Panc1 (cell line): ENCODE measurements around the gene CPT1C. TPM values are rescaled to one million over a fixed set of nuclear protein-coding genes. Genes with fewer than 3 reads are reported as not detected.

Experiments used
- ATAC-seq: fragments of 200-7000 bp; cut with Tn5 transposase; 2 replicates; pipeline ENCODE4 v1.9.1; 2020; ENCODE audit warnings: mild to moderate bottlenecking, moderate library complexity
- BruUV-seq: library from RNA; stranded (reverse); fragments of 400-500 nt; replicated peaks from 2 replicates; lab custom pipeline; 2021; lab: Mats Ljungman, UMichigan
- CTCF ChIA-PET: fragments of 300-600 bp; sonication (Branson Sonifier 250); formaldehyde crosslinking; loops from one replicate; lab custom pipeline; 2022; ENCODE audit warnings: antibody characterized with exemption; lab: Charles Lee
- POLR2A ChIA-PET: fragments of 300-600 bp; sonication (Branson Sonifier 250); formaldehyde crosslinking; loops from one replicate; lab custom pipeline; 2022; ENCODE audit warnings: antibody characterized with exemption; lab: Charles Lee
- DNase-seq: peaks from one replicate; pipeline ENCODE4 v3.0.0-alpha.2; 2010; ENCODE audit warnings: low read depth, low spot score
- H3K27ac ChIP-seq: 2 replicates; pipeline ENCODE4 v1.5.1; 2011; ENCODE audit warnings: mild to moderate bottlenecking, low read length, inconsistent platforms
- H3K27me3 ChIP-seq: fragments of 200-500 bp; sonication (Bioruptor generic); 2 replicates; pipeline ENCODE4 v1.6.0; 2014; ENCODE audit warnings: low read length, inconsistent platforms; ENCODE audit not compliant: control insufficient read depth, insufficient read depth
- H3K36me3 ChIP-seq: fragments of 200-500 bp; sonication (Bioruptor generic); 2 replicates; pipeline ENCODE4 v1.5.1; 2014; ENCODE audit warnings: inconsistent platforms, mild to moderate bottlenecking, low read length, moderate library complexity; ENCODE audit not compliant: control insufficient read depth, insufficient read depth
- H3K4me1 ChIP-seq: 2 replicates; pipeline ENCODE4 v1.5.1; 2011; ENCODE audit warnings: inconsistent platforms, mild to moderate bottlenecking, low read length, moderate library complexity; ENCODE audit not compliant: control insufficient read depth, insufficient read depth
- H3K4me3 ChIP-seq, 2 experiments: 2 replicates each; pipeline ENCODE4 v1.5.1; 2011 to 2012; ENCODE audit warnings: low read depth in 2 of 2, low read length in 2 of 2, mild to moderate bottlenecking in 2 of 2, inconsistent platforms in 1 of 2, moderate library complexity in 1 of 2
- H3K9me3 ChIP-seq: fragments of 200-500 bp; sonication (Bioruptor generic); 2 replicates; pipeline ENCODE4 v1.5.1; 2014; ENCODE audit warnings: low read depth, mild to moderate bottlenecking, inconsistent platforms, low read length, moderate library complexity; ENCODE audit not compliant: control insufficient read depth, insufficient read depth
- POLR2AphosphoS5 ChIP-seq: IDR thresholded peaks from 2 replicates; pipeline ENCODE4 v1.6.1; 2012; ENCODE audit warnings: mild to moderate bottlenecking, low read depth, low read length, moderate library complexity
- SIN3A ChIP-seq: IDR thresholded peaks from 2 replicates; pipeline ENCODE4 v1.6.1; 2012; ENCODE audit warnings: low read depth, mild to moderate bottlenecking, low read length, moderate library complexity, borderline replicate concordance; ENCODE audit not compliant: insufficient read depth
- TCF7L2 ChIP-seq: IDR thresholded peaks from 2 replicates; pipeline ENCODE4 v1.6.1; 2011; ENCODE audit warnings: mild to moderate bottlenecking, low read depth, low read length, inconsistent platforms
- in situ Hi-C: cut with HindIII; loops from 2 replicates; pipeline ENCODE4 v1.10.0; 2016; ENCODE audit warnings: low sequenced_read_pairs, low pct_unique_long_range_greater_than_20kb
- intact Hi-C: fragments of 100-400 bp; cut with micrococcal nuclease; formaldehyde crosslinking; loops from one replicate; pipeline ENCODE4 v1.10.0; 2022; ENCODE audit not compliant: unreplicated experiment
- total RNA-seq: library from RNA; stranded (reverse); gene quantifications from one replicate; pipeline ENCODE4 v1.2.1, GENCODE V29; 2021; ENCODE audit not compliant: unreplicated experiment
- TF ChIP-seq, protein P1 (sequence below): fragments of 450-650 bp; IDR thresholded peaks from 2 replicates; pipeline ENCODE4 v1.5.1; 2017; ENCODE audit warnings: mild to moderate bottlenecking
- TF ChIP-seq, protein P2 (sequence below), 2 experiments: IDR thresholded peaks; 2 replicates each; pipeline ENCODE4 v1.6.1; 2011 to 2012; ENCODE audit warnings: low read depth in 2 of 2, control low read depth in 1 of 2, low read length in 1 of 2, mild to moderate bottlenecking in 1 of 2, moderate library complexity in 1 of 2; ENCODE audit not compliant: insufficient read depth in 1 of 2

Gene CPT1C
- total RNA-seq, 1 experiment from 2014 or later = 0.23 TPM

DNA sequence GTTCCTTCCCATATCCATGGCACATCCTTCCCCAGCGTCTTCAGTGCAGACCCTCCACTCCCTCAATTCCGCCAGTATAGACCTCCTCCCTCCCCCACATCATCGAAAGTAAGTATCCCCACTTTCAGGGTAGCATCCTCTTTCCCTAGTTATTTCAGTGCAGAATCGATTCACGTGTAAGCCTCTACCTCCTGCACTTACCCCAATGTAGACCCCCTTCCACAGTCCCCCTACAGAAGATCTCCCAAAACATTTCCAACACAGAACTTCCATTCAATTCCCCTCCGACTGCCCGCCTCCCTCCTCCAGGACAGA, 25.9 kb upstream of the CPT1C start:
- POLR2A ChIA-PET = interaction anchor here (0.8 kb wide), 1 partner anchor 12 kb away, joined by 5 read pairs; the partner anchor contains the start of gene PRMT1
- Histone ChIP-seq H3K27ac (peak overlapping the region; percentile 90), H3K36me3 (peaks cover 10% of the 10 kb centered on the region; the same call in 1 of the 2 replicates), H3K4me3 (peak overlapping the region; percentile 71 to 95), H3K4me1 (peaks cover 2% of the 10 kb centered on the region; the same call in 1 of the 2 replicates), H3K9me3 (no peaks in the 10 kb centered on the region), H3K27me3 (no peaks in the 10 kb centered on the region)
- in situ Hi-C loops (no loop called here), intact Hi-C loops (no loop called here)
- BruUV-seq = no TSS peak
- DNase-seq (no peak), ATAC-seq (no peak)
- CTCF ChIA-PET = no interaction called here
- TF ChIP-seq SIN3A (no peak), TCF7L2 (no peak), POLR2AphosphoS5 (no peak; the same call in 1 of the 2 replicates)
- TF ChIP-seq, protein P1, sequence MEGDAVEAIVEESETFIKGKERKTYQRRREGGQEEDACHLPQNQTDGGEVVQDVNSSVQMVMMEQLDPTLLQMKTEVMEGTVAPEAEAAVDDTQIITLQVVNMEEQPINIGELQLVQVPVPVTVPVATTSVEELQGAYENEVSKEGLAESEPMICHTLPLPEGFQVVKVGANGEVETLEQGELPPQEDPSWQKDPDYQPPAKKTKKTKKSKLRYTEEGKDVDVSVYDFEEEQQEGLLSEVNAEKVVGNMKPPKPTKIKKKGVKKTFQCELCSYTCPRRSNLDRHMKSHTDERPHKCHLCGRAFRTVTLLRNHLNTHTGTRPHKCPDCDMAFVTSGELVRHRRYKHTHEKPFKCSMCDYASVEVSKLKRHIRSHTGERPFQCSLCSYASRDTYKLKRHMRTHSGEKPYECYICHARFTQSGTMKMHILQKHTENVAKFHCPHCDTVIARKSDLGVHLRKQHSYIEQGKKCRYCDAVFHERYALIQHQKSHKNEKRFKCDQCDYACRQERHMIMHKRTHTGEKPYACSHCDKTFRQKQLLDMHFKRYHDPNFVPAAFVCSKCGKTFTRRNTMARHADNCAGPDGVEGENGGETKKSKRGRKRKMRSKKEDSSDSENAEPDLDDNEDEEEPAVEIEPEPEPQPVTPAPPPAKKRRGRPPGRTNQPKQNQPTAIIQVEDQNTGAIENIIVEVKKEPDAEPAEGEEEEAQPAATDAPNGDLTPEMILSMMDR = no peak
- TF ChIP-seq, protein P2, sequence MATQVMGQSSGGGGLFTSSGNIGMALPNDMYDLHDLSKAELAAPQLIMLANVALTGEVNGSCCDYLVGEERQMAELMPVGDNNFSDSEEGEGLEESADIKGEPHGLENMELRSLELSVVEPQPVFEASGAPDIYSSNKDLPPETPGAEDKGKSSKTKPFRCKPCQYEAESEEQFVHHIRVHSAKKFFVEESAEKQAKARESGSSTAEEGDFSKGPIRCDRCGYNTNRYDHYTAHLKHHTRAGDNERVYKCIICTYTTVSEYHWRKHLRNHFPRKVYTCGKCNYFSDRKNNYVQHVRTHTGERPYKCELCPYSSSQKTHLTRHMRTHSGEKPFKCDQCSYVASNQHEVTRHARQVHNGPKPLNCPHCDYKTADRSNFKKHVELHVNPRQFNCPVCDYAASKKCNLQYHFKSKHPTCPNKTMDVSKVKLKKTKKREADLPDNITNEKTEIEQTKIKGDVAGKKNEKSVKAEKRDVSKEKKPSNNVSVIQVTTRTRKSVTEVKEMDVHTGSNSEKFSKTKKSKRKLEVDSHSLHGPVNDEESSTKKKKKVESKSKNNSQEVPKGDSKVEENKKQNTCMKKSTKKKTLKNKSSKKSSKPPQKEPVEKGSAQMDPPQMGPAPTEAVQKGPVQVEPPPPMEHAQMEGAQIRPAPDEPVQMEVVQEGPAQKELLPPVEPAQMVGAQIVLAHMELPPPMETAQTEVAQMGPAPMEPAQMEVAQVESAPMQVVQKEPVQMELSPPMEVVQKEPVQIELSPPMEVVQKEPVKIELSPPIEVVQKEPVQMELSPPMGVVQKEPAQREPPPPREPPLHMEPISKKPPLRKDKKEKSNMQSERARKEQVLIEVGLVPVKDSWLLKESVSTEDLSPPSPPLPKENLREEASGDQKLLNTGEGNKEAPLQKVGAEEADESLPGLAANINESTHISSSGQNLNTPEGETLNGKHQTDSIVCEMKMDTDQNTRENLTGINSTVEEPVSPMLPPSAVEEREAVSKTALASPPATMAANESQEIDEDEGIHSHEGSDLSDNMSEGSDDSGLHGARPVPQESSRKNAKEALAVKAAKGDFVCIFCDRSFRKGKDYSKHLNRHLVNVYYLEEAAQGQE (IDR thresholded peaks at IDR 0.05; ENCODE audit: insufficient read depth in 1 of 2, low read depth in 2 of 2, low read length in 1 of 2) = no peak

DNA sequence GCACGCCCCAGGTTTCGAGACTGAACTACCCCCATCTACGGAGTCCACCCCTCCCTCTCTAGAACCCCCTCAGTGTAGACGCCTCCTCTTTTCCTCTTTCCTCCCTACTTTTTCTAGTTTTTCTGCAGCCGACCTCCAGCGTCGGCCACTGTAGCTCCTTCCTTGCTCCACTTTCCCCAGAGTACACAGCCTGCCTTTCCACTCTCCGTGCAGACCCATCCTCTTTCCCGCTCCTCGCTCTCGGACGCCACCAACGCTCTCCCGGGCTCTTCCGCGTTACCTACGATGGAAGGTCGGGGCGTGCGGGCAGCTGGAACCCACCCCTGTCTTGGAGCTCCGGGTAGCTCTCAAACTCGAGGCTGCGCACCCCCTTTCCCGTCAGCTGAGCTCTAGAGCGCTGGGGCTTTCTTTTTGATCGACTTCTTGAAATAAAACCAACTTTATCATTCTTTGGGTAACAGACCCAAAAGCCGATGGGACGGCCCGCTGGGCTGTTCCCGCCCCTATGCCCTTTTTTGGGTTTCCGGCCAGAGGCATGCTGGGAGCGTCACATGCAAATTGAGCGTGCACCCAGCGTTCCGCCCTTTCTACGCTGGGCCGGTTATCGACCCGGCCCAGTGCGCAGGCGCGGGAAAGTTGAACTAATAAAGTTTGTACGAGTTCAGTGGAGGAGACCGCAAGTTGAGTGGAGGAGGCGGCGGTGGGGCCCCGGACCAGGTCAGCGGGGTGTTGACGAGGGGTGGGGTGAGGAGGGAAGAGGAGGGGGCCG, 25.4 kb upstream of the CPT1C start, which contains the start of the genes BCL2L12 and IRF3:
Gene BCL2L12, plus strand, starts transcription at position 583 of the 769 bp plus-strand sequence. CDS start 760 bp downstream, outside the sequence.
Gene IRF3, minus strand, starts transcription at position 507 of the 769 bp plus-strand sequence. CDS start 1,019 bp downstream, outside the sequence.
- Histone ChIP-seq H3K4me1 (peaks cover 2% of the 10 kb centered on the region; the same call in 1 of the 2 replicates), H3K9me3 (no peaks in the 10 kb centered on the region), H3K27me3 (no peaks in the 10 kb centered on the region), H3K27ac (peak within 1 kb of the TSS; percentile 90), H3K36me3 (peaks cover 10% of the 10 kb centered on the region; the same call in 1 of the 2 replicates), H3K4me3 (peak within 1 kb of the TSS; percentile 71 to 95)
- BruUV-seq = no TSS peak
- DNase-seq (no peak), ATAC-seq (peak; percentile 86)
- POLR2A ChIA-PET = interaction anchor here (0.6 to 0.8 kb wide), 2 partner anchors 11 to 51 kb away, joined by 3 to 5 read pairs; partner anchors contain the start of gene PRMT1
- intact Hi-C loops = no loop called here
- in situ Hi-C loops = no loop called here
- TF ChIP-seq TCF7L2 (no peak), SIN3A (0 out of 2 replicates have a peak, but pooled peaks have one; percentile 58), POLR2AphosphoS5 (no peak)
- TF ChIP-seq, protein P1 = no peak
- TF ChIP-seq, protein P2 (IDR thresholded peaks at IDR 0.05; ENCODE audit: insufficient read depth in 1 of 2, low read depth in 2 of 2, low read length in 1 of 2) = no peak
- CTCF ChIA-PET = no interaction called here
